NCI-H128 (cell line): ENCODE measurements around the gene IL1RAPL1.
"Not testable (repeated sequence)": the region's sequence is repeated elsewhere in the genome, so short reads cannot be mapped to it uniquely, and the experiment has no call there.

ENCODE experiments used
- DNase-seq: peaks from one replicate; lab custom pipeline; 2025; ENCODE audit not compliant: unreplicated experiment; lab: John Stamatoyannopoulos, UW

Gene IL1RAPL1

DNA sequence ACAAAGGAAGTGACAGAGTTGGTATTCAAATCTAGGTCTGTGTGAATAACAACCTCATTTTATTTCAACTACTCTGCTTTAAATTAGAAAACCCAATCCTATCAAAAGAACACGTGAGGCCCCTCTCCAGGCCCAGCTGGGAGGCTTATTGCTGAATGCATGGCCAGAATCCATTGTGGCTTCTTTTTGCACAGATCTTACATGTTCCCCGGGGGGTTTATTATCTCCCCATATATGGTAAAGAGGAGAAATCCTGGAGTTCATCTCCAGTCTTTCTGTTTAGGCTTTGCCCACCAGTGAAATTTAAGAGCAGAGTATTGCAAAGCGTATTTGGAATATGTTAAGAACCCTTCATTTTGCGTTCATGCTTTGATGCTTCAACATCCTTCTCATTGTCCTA lies 655.6 kb downstream of the IL1RAPL1 start:
- DNase-seq = no peak

DNA sequence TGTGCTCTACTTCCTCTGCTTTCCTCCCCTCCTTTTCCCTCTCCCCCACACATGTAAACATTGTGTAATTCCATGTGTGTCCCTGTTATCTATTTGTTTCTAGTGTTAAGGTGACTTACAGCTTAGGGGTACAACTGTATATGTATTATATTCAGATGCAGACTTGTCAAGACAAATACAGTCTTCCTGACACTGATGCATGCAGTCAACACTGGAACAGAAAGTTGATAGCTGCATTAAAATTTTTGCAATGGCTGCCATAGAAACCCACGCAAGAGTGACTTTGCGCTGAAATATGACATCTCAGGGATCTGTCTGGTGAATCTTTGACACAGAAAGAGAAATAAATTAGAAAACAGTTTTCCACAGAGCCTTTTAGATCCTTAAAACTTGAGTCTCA lies 656.7 kb downstream of the IL1RAPL1 start:
- no peak for DNase-seq

DNA sequence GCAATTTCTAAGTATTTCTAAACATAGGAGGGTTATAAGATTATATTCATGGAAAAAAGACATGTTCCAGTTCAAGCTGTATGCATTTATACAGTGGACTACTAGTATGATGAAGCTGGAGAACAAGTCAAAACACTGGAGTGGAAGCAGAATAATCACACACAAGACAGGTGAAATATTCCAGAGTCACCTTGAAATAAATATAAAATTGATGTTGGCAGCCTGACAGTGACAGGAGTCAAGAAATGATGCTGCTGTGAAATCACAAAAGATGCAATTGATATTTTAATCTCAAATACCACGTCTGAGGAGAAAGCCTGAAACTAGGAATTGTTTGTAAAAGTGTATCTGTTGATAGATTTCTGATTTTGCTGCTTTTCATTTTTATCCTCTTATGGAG lies 667.3 kb downstream of the IL1RAPL1 start:
- DNase-seq = no peak

- DNase-seq = no peak
Measured at GRCh38 chrX:29257521-29257920, 670.3 kb downstream of the IL1RAPL1 start.

- no peak for DNase-seq
Measured at GRCh38 chrX:29269390-29269789, 682.1 kb downstream of the IL1RAPL1 start.

DNA sequence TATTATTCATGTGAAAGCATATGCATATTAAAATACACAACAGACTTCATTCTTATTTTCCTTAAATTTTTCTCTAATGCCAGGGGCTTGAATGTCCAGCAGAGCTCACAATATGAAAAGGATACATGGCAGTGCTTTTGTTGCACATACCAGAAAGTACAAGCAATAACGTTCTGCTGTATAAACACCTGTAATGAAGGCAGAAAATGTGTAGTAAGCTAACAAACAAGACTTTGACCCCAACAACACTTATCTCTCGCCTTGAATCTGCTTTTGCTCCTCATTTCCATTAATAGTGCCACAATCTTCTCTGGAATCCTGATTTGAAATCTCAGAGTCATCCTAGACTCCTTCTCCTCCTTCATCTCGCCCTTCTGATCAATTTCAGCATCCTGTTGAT lies 687.3 kb downstream of the IL1RAPL1 start:
- DNase-seq = no peak

DNA sequence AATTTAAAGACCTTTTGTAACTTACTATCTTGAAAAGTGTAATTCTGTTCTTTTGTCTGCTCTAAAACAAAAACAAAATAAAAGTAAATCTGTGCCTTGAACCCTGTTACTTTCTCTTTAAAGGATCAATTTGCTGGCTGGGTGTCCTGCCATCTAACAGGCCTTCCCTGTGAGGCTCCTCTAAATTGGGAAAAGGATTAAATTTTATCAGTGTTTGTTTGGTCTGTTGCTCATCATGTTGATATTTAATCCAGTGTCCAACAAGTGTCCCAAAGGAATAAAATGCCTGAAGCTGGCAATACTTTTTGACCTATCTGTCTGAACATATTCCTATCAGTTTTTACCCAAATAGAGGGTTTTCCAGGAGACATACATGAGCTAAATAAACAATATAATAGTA lies 688.7 kb downstream of the IL1RAPL1 start:
- no peak for DNase-seq

DNA sequence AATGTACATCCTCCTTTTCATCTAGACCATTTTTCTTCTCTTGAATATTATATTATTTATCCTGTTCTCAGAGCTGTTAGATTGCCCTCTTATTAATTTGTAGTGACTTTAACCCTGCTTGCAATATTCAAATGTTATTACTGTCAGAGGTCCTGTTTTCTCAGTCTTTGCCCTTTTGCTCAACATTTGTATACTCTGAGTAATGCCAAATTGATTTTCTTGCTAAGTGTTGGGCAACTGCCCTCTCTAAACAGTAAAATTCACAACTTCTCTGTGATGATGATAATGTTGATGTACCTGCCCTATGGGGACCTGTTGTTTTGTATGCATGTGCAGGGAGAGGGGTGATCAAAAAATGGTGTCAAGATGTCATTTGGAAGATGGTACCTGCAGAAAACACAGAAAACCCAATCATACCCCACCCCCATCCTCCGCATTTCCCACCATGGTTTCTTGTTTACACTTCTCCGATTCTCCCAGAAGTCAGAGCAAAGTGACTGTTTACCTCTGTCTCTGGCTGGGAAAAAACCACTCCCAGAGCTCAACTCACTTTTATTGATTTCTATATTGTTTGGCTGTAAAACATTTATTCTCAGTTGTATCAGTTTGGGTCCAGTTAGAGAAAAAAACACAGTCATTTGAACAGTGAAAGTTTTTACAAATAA lies 694.0 kb downstream of the IL1RAPL1 start:
- no peak for DNase-seq

DNA sequence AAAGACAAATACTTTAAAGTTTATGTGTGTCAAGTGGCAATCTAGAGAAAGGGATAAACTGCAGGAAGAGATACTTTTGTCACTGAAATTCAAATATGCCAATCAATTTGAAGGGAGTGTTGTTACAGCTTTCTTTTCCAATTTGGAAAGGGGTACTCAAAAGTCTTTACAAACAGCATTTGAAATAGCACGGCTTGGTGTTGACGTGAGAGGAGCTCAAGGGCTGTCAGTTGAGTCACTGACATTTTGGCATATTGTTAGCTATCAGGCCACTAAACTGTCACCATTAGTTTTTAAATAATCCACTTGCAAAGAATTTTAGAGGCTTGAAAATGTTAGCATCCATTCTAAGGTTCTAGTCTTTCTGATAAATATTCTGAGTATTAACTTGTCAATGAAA lies 698.4 kb downstream of the IL1RAPL1 start:
- DNase-seq = no peak

GRCh38 chrX:29295987-29296680 lies 708.9 kb downstream of the IL1RAPL1 start:
- DNase-seq = no peak

DNA sequence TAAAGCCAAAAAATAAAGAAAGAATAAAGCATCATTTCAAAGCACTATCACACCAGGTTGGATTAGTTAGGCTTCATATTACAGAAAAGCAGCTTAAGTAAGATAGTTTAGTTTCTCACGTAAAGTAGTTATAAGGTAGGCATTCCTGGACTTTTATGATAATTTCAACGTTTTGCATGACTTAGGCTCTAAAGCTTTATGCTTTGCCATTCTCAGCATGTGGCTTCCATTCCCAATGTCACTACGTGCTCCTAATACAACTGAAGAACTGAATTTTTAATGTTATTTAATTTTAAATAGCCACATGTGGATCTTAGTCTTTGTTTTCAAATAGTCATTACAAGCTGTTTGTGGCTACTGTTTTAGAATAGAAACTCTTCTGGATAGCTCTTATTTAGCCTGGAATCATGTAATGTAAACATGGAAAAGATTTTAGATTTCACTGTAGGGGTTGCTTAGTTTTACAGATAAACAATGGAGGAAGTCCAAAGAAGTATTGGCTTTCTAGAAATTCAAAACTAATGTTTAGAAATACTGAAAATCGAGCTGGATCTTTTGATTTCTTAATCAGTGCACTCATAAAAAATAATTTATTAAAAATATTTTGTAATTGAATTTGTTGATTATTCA lies 710.0 kb downstream of the IL1RAPL1 start:
- no peak for DNase-seq

DNA sequence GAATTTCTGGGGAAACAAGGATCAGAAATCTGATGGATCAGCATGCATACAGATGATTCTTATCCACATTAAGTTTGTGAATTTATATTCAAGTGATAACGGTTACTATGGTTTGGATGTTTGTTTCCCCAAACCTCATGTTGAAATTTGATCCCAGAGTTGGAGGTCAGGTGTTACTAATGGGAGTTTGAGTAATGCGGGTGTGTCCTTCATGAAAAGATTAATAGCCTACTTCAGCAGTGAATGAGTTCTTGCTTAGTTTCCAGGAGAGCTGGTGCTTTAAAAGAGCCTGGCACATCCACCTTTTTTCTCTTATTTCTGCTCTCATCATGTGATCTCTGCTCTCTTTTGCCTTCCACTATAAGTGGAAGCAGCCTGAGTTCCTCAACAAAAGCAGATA lies 712.4 kb downstream of the IL1RAPL1 start:
- peak; percentile 0 for DNase-seq

- DNase-seq = no peak
Measured at GRCh38 chrX:29308726-29309125, 721.5 kb downstream of the IL1RAPL1 start.

DNA sequence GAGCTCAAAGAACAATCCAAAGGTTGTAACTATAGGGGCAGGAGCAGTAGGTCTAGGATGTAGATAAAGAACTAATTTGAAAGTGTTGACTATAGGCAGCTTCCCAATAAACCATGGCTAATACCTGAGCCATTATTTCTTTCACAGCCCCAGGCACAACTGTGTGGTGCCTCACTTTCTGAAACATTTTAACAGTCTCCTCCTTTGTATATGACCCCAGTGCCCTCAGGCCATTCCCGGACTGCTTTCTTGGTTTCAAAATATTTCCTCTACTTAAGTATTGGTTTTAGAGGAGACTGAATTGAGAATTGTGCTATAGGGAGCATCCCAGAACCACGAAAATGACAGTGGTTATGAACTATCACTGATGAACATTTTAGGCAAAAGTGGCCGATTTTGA lies 728.7 kb downstream of the IL1RAPL1 start:
- no peak for DNase-seq

DNA sequence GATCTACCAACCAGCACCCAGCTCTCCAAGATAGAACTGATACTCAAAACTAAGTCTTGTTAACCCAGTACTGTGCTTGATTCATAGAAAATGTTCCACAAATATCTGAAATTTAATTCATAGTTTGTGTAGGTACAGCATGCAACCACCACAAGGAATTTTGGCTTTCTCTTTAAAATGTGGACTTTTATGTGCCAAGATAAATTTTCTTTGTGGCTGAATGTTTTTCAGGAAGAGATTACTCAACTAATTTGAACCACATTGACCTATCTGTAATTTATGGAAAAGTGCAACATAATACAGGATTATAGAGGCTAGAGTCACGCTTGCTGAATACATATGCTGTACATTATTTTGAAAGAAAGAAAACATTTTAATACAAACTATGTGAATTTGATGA lies 730.8 kb downstream of the IL1RAPL1 start:
- DNase-seq = no peak

DNA sequence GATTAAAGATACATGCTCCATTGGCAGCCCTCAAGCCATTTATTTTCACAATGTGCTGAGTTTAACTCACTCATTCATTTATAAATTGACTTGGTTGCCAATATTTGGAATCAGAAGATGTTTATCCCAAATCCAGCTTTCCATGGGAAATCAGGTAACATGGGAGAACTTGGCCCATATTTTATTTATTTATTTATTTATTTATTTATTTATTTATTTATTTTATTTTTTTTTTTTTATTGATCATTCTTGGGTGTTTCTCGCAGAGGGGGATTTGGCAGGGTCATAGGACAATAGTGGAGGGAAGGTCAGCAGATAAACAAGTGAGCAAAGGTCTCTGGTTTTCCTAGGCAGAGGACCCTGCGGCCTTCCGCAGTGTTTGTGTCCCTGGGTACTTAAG lies 745.2 kb downstream of the IL1RAPL1 start:
- DNase-seq = not testable (repeated sequence)

- DNase-seq = not testable (repeated sequence)
Measured at GRCh38 chrX:29333091-29333490, 745.8 kb downstream of the IL1RAPL1 start.

DNA sequence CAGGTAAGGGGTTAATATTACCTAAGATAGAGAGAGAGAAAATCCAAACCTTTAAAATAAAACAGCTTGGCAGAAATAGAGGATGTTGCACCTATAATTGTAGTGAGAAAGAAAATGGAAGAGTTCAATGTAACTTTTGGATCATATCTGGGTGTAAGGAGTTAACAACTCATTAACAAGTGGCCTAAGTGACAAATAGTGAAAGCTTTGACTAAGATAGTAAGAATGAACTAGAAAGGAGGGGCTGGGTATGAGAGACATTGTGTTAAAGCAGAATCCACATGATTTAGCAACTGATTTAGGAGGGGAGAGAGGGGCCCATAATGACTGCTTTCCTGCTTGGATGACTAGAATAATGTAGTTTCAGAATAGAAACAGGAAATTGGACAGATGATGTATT lies 761.0 kb downstream of the IL1RAPL1 start:
- DNase-seq = no peak

DNA sequence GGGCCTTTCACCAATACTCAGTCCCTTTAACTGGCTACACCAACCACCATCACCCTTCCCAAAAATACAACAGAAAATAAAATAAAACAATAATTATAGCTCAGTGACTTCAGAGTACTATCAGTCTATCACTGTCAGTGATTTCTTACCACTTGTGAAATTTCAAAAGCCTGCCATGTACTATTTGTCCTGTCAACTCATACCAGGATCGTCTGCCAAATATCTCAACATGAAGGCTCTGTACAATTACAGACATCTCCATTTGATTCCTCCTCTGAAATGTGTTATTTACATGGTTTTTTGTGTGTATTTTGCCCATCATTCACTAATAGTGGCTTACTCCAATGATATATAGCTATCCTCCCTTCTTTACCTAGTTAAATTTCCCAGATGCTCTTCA lies 772.0 kb downstream of the IL1RAPL1 start:
- DNase-seq = no peak

DNA sequence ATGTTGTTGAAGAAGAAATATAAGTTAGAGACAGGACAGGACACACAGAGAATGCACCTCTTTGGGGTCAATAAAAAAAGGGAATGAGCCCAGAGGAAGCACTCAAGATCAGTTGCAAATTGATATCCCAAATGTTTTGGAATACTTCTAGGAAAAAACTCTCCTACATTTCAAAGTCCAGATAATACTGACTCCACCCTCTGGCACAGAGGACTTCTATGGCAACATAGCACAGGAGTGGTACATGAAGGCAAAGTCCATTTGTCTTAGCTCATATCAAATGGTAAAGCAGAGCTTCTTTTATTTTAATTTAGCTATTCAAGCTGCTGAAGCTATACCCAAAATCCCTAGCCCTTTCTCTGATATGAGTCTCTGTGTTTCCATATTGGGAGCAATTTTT lies 787.5 kb downstream of the IL1RAPL1 start:
- DNase-seq = not testable (repeated sequence)

DNA sequence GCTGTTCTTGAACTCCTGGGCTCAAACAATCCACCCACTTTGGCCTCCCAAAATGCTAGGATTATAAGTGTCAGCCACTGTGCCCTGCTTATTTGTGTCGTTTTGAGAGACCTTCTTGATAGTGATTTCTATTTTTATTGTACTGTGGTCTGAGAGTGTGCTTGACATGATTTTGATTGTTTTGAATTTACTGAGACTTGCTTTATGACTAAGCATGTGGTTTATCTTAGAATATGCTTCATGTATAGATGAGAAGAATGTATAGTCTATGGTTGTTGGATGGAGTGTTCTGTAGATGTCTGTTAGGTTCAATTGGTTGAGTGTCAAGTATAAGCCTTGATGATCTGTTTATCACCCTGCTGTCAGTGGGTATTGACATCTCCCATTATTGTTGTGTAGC lies 789.3 kb downstream of the IL1RAPL1 start:
- no peak for DNase-seq

DNA sequence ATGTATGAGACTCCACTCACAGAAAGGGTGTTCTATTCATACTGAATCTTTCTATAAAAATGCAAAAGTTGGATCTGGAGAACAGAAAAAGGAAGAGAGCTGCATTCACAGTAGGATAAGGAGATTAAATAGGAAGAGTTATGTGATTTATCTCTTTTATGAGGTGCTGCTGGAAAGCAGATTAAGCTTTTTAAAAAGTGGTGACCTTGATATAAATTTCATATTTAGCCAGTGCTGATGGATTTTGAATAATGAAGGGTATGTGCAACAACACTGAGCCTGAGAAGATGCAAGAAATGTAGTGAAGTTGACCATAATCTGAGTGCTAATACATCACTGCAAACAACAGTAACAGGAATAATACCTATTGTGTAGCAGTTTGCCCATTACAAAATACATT lies 795.6 kb downstream of the IL1RAPL1 start:
- DNase-seq = no peak
